ENCODE results near the gene CALCOCO2. TPM values are rescaled to one million over a fixed set of nuclear protein-coding genes. Genes with fewer than 3 reads are reported as not detected.

CALCOCO2 gene, protein sequence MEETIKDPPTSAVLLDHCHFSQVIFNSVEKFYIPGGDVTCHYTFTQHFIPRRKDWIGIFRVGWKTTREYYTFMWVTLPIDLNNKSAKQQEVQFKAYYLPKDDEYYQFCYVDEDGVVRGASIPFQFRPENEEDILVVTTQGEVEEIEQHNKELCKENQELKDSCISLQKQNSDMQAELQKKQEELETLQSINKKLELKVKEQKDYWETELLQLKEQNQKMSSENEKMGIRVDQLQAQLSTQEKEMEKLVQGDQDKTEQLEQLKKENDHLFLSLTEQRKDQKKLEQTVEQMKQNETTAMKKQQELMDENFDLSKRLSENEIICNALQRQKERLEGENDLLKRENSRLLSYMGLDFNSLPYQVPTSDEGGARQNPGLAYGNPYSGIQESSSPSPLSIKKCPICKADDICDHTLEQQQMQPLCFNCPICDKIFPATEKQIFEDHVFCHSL
- 100 to 1,000 TPM; 157 to 210 (median 183) TPM for total RNA-seq

DNA sequence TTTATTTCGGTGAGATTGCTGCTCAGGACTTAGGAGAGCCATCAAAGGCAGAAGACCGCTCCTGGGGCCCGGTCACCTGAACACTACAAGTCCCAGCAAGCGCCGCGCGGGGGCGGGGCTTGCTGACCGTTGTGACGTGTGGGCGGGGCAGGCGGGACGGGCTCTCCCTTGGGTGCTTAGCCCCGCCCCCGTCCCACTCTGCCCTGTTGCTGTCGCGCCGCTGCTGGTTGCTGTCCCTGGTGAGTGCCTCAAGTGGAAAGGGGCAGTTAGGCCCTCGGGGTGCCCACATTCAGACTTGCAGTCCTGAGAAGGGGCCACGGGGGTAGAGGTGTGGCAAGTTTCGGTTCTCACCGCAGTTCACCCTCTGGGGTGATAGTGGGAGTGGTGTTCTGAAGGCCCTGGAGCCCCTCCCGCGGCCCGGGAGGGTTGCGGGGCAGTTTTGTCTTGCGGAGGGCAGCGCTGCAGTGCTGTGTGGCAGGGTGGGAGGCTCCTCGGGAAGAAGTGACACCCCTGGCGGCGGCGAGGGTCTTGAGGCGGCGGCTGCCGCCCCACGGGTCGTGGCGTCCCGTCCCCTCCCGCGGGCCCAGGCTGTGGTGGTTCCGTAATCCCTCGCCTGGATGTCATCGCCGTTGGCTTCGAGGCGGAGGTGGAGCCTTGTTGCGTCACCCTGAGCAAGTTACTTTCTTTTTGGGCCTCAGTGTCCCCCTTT is at the start of gene CALCOCO2:
Gene CALCOCO2 (plus strand): TSS at position 196 of the 709 bp plus-strand sequence. CDS start 10,673 bp downstream, outside the sequence.
- TF ChIP-seq POLR2AphosphoS5 (IDR thresholded peaks at IDR 0.05) (peak; percentile 84 to 98), POLR2A (IDR thresholded peaks at IDR 0.05; ENCODE audit: low read depth) (peak; percentile 90), EP300 (IDR thresholded peaks at IDR 0.05) (no peak)
- TF ChIP-seq, protein P1, sequence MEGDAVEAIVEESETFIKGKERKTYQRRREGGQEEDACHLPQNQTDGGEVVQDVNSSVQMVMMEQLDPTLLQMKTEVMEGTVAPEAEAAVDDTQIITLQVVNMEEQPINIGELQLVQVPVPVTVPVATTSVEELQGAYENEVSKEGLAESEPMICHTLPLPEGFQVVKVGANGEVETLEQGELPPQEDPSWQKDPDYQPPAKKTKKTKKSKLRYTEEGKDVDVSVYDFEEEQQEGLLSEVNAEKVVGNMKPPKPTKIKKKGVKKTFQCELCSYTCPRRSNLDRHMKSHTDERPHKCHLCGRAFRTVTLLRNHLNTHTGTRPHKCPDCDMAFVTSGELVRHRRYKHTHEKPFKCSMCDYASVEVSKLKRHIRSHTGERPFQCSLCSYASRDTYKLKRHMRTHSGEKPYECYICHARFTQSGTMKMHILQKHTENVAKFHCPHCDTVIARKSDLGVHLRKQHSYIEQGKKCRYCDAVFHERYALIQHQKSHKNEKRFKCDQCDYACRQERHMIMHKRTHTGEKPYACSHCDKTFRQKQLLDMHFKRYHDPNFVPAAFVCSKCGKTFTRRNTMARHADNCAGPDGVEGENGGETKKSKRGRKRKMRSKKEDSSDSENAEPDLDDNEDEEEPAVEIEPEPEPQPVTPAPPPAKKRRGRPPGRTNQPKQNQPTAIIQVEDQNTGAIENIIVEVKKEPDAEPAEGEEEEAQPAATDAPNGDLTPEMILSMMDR (IDR thresholded peaks at IDR 0.05), result peak in 1 of 3 experiments; percentile 6
- Histone ChIP-seq H3K9me3 (no peaks in the 10 kb centered on the region), H3K4me1 (peaks cover 46 to 49% (median 48%) of the 10 kb centered on the region in 4 donors), H3K4me3 (peak within 1 kb of the TSS; percentile 77 to 96 (median 88)), H3K36me3 (no peaks in the 10 kb centered on the region), H3K27me3 (no peaks in the 10 kb centered on the region), H3K27ac (replicated peaks in 1 of 4) (peak within 1 kb of the TSS; percentile 93 to 97 (median 96))
- WGBS, result under 1% methylated on average over 37 of the region's 48 CpGs
- intact Hi-C loops (cut with DNase I), result no loop called here
- DNase-seq (ENCODE audit: extremely low spot score), result peak; percentile 99

DNA sequence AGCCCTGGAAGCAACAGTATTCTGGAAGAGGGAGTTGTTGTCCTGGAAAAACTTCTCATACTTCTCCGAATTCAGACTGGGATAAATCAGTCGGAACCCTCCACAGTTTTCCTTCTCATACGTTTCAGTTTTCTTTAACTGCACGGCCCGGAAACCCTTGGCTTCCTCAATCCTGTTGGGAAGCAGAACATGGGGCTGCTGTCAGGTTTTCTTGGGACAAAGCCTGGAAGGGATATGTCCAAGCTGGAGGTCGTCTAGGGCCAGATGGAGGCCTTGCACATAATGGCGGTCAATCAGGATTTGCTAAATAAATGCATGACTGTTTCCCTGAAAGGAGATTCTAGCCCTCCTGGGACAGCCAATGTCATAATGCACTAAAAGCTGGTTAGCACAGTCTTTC is 43.0 kb upstream of the CALCOCO2 start:
- Histone ChIP-seq H3K4me1 (peaks cover 0 to 5% (median 0%) of the 10 kb centered on the region in 4 donors), H3K4me3 (no peak overlapping the region), H3K27me3 (peaks cover 0 to 29% (median 5%) of the 10 kb centered on the region in 4 donors), H3K27ac (replicated peaks in 1 of 4) (peak overlapping the region in 1 of 4 donors; percentile 17), H3K9me3 (no peaks in the 10 kb centered on the region), H3K36me3 (no peaks in the 10 kb centered on the region)
- no peak for DNase-seq (ENCODE audit: extremely low spot score)
- WGBS, result 59% methylated on average over 7 of the region's 7 CpGs
- intact Hi-C loops (cut with DNase I), result no loop called here
- no peak for TF ChIP-seq POLR2AphosphoS5 (IDR thresholded peaks at IDR 0.05)
- TF ChIP-seq, protein P1 (IDR thresholded peaks at IDR 0.05), result no peak
- TF ChIP-seq POLR2A (IDR thresholded peaks at IDR 0.05; ENCODE audit: low read depth), result no peak
- TF ChIP-seq EP300 (IDR thresholded peaks at IDR 0.05), result no peak

DNA sequence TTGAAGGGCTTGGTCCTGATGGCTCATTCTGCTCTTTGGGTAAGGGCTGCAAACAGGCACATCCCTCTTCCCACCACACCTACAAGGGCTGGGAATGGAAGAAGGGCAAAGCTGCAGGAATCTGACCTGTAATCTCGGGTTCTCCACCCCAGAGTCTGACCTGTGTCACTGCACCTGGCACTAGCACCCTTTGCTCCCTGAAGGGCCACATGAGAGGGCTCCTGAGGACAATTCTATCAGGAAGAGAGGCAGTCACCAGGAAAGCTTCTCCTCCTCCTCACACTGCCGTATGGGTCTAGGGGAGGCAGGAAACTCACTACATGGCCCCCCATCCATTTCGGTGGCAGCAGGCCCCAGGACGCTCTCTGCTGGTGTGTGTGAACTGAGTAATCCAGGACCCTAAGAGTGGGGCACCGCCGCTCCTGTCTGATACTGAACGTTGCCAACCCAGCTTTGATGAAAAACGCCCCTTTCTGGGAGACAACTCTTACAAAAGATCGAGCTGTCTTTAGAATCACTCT is 40.2 kb upstream of the CALCOCO2 start:
- TF ChIP-seq POLR2AphosphoS5 (IDR thresholded peaks at IDR 0.05) (no peak), POLR2A (IDR thresholded peaks at IDR 0.05; ENCODE audit: low read depth) (no peak), EP300 (IDR thresholded peaks at IDR 0.05) (no peak)
- TF ChIP-seq, protein P1 (IDR thresholded peaks at IDR 0.05), result no peak
- no peak overlapping the region for H3K27ac ChIP-seq (replicated peaks in 1 of 4)
- 21% methylated on average over 4 of the region's 9 CpGs for WGBS
- no peak for DNase-seq (ENCODE audit: extremely low spot score)
- H3K36me3 ChIP-seq, result no peaks in the 10 kb centered on the region
- H3K9me3 ChIP-seq, result no peaks in the 10 kb centered on the region
- H3K4me1 ChIP-seq, result peaks cover 0 to 9% (median 2%) of the 10 kb centered on the region in 4 donors
- intact Hi-C loops (cut with DNase I), result loop anchor here (1.0 to 5.0 kb wide), 2 partner anchors 66 to 118 kb away; no protein-coding TSS in a partner anchor
- peaks cover 0 to 32% (median 5%) of the 10 kb centered on the region in 4 donors for H3K27me3 ChIP-seq
- H3K4me3 ChIP-seq, result no peak overlapping the region

DNA sequence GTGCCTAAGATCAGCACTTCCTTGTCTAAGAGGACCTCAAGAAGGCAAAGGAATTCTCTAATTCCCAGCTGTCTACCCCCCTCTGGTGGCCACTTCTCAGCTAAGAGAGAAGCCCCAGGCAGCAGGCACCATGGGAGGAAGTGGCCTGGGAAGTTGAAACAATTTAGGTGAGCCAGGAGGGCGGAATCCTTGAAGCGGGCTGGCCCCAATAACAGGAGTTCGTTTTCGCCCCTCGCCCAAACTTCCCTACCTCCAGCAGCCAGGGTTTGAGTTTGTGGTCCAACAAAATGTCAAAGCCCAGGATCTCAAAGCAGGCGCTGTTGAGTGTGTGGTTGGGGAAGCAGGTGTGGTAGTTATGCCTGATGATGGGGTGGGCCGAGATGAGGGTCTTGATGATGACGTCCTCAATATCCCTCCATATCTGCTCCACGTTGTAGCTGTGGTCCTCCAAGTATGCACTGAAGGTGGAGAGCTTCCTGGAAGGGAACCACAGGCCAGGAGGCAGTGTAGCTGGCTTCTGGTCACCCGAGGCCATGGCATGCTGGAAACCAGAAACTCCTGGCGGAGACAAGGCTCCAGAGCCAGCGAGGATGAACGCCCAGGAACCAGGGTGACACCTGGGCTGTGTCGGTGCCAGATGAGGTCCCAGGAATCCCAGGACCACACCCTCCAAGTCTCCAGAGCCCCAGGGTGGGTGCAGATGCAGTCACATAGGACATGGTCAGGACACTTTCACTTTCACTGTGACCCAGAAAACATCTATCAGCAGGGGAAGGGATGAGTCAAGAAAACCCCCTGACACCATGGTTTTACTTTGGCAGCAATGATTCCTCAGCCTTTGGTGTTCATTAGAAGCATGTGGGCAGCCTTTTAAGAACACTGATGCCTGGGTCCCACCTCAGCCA is 39.5 kb upstream of the CALCOCO2 start:
- Histone ChIP-seq H3K27ac (replicated peaks in 1 of 4) (no peak overlapping the region), H3K4me3 (no peak overlapping the region), H3K36me3 (no peaks in the 10 kb centered on the region), H3K9me3 (no peaks in the 10 kb centered on the region), H3K27me3 (peaks cover 0 to 24% (median 5%) of the 10 kb centered on the region in 4 donors), H3K4me1 (peaks cover 0 to 14% (median 5%) of the 10 kb centered on the region in 4 donors)
- intact Hi-C loops (cut with DNase I), result loop anchor here (1.0 to 5.0 kb wide), 2 partner anchors 67 to 119 kb away; no protein-coding TSS in a partner anchor
- TF ChIP-seq, protein P1 (IDR thresholded peaks at IDR 0.05), result peak; percentile 72 to 73 (median 73)
- peak in 1 of 2 donors; percentile 6 for TF ChIP-seq POLR2AphosphoS5 (IDR thresholded peaks at IDR 0.05)
- TF ChIP-seq EP300 (IDR thresholded peaks at IDR 0.05), result no peak
- TF ChIP-seq POLR2A (IDR thresholded peaks at IDR 0.05; ENCODE audit: low read depth), result no peak
- DNase-seq (ENCODE audit: extremely low spot score), result peak; percentile 94
- WGBS, result 47% methylated on average over 14 of the region's 14 CpGs
